ENCODE results near the gene ADORA2A. TPM values are rescaled to one million over a fixed set of nuclear protein-coding genes. Genes with fewer than 3 reads are reported as not detected.

ADORA2A gene
- total RNA-seq, 1 experiment from 2014 or later: 3.6 TPM

DNA sequence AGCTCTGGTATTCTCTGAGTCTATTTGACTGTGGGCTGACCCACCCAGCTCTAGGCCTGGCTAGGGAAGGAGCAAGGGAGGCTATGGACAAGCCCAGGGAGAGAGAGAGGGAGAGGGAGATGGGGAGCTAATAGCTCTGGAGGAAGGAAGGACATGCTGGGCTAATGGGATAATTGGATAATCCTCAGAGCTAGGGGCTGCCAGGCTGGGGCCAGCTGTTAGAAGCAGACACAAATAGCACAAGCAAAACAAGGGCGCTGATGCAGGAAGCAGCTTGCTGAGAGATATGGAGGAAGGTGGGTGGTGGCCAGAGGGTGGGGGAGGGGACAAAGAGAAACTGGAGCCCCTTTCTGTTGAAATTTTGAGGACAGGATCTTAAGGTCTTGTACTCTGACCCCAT, 23.2 kb downstream of the ADORA2A start:
- no peak overlapping the region for H3K4me3 ChIP-seq (replicated peaks in 1 of 2; ENCODE audit: low read depth in 1 of 2, low read length in 2 of 2)
- H3K9me3 ChIP-seq (ENCODE audit: control insufficient read depth in 1 of 2, insufficient read depth in 1 of 2, low read depth in 1 of 2, low read length in 2 of 2): peaks cover 0 to 4% of the 10 kb centered on the region in 2 experiments; a peak in 2 of 4 replicates
- H4K20me1 ChIP-seq (ENCODE audit: insufficient read depth): no peaks in the 10 kb centered on the region
- DNase-seq (ENCODE audit: low read depth, low spot score) (no peak), ATAC-seq (no peak)
- POLR2A ChIA-PET: no interaction called here
- no peaks in the 10 kb centered on the region for H3K79me2 ChIP-seq (ENCODE audit: insufficient read depth, low read length)
- H3K9me2 ChIP-seq (ENCODE audit: insufficient read depth): no peaks in the 10 kb centered on the region
- no peak overlapping the region for H3K27ac ChIP-seq (ENCODE audit: low read depth, low read length)
- no peak overlapping the region for H3K4me2 ChIP-seq (ENCODE audit: low read length)
- TF ChIP-seq MAX (IDR thresholded peaks at IDR 0.05) (no peak), POLR2A (IDR thresholded peaks at IDR 0.05; ENCODE audit: borderline replicate concordance, extremely low read depth, insufficient read depth, insufficient read length) (no peak), ELF1 (IDR thresholded peaks at IDR 0.05; ENCODE audit: borderline replicate concordance, low read depth) (no peak), SP1 (IDR thresholded peaks at IDR 0.05; ENCODE audit: low read depth) (no peak), ZNF274 (IDR thresholded peaks at IDR 0.05; ENCODE audit: low read depth, low read length) (no peak), ATF3 (IDR thresholded peaks at IDR 0.05) (no peak), POLR2AphosphoS5 (IDR thresholded peaks at IDR 0.05; ENCODE audit: low read depth, low read length) (no peak), CBX3 (IDR thresholded peaks at IDR 0.05; ENCODE audit: low read depth) (no peak), SRF (IDR thresholded peaks at IDR 0.05; ENCODE audit: low read depth) (no peak)
- TF ChIP-seq, protein P1, sequence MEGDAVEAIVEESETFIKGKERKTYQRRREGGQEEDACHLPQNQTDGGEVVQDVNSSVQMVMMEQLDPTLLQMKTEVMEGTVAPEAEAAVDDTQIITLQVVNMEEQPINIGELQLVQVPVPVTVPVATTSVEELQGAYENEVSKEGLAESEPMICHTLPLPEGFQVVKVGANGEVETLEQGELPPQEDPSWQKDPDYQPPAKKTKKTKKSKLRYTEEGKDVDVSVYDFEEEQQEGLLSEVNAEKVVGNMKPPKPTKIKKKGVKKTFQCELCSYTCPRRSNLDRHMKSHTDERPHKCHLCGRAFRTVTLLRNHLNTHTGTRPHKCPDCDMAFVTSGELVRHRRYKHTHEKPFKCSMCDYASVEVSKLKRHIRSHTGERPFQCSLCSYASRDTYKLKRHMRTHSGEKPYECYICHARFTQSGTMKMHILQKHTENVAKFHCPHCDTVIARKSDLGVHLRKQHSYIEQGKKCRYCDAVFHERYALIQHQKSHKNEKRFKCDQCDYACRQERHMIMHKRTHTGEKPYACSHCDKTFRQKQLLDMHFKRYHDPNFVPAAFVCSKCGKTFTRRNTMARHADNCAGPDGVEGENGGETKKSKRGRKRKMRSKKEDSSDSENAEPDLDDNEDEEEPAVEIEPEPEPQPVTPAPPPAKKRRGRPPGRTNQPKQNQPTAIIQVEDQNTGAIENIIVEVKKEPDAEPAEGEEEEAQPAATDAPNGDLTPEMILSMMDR (IDR thresholded peaks at IDR 0.05 in 2 of 3, conservative IDR thresholded peaks at IDR 0.05 in 1 of 3; ENCODE audit: borderline replicate concordance in 1 of 3, insufficient read depth in 1 of 3, low read depth in 2 of 3, low read length in 2 of 3): no peak
- no peak overlapping the region for H2AFZ ChIP-seq (ENCODE audit: low read depth, low read length, poor library complexity, severe bottlenecking)
- no peaks in the 10 kb centered on the region for H3K27me3 ChIP-seq (ENCODE audit: insufficient read depth, low read length)
- RAD21 ChIA-PET (ENCODE audit: low non-redundant PET in 1 of 2, low total read pairs in 2 of 2, uncharacterized antibody in 2 of 2, unreplicated experiment in 2 of 2): no interaction called here
- peaks cover 0 to 4% of the 10 kb centered on the region in 2 experiments; a peak in 2 of 4 replicates for H3K4me1 ChIP-seq (ENCODE audit: control insufficient read depth in 1 of 2, insufficient read depth in 2 of 2, low read length in 2 of 2)
- no peak overlapping the region for H3K9ac ChIP-seq (ENCODE audit: low read length)
- no peaks in the 10 kb centered on the region for H3K36me3 ChIP-seq (ENCODE audit: control insufficient read depth in 1 of 2, insufficient read depth in 2 of 2, low read length in 2 of 2)
- BruUV-seq (replicated peaks): no TSS peak
- CTCF ChIA-PET: no interaction called here
- intact Hi-C loops (cut with micrococcal nuclease): no loop called here
